Fibroblast of pulmonary artery (primary cell): ENCODE measurements around the gene FBXL16.

Source experiments
- DNase-seq: peaks from one replicate; pipeline ENCODE4 v3.0.0-alpha.2; 2010; ENCODE audit warnings: low read depth
- H3K4me3 ChIP-seq: replicated peaks from 2 replicates; pipeline ENCODE4 v1.5.1; 2011; ENCODE audit warnings: low read depth, mild to moderate bottlenecking, control low read depth, low read length, moderate library complexity
- TF ChIP-seq, protein P1 (sequence below): IDR thresholded peaks from 2 replicates; pipeline ENCODE4 v1.5.1; 2011; ENCODE audit warnings: mild to moderate bottlenecking, control low read depth, low read length, inconsistent platforms; ENCODE audit errors: missing control alignments

FBXL16 gene

GRCh38 chr16:704552-705380 is 835 bp downstream of the FBXL16 start:
- H3K4me3 ChIP-seq: no peak overlapping the region
- DNase-seq: no peak

DNA sequence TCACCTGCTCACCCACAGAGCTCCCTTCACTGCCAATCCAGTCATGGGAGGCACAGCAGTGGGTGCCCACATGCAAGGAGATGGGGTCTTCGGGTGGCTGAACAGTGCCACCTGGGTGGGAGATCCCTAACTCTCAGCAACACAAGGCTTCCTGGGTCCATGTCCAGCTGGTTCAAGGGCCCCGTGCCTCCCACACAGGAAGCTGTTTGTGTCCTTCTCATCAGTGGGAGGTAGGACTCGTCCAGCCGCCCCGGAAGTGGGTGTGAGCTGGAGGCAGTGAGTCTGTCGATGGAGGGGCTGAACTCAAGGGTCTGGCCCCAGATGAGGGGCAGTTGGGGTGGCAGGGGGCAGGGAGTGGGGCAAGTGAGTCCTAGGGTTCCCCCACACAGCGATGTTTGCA is 1.6 kb downstream of the FBXL16 start:
- H3K4me3 ChIP-seq: no peak overlapping the region
- no peak for DNase-seq
- TF ChIP-seq, protein P1, sequence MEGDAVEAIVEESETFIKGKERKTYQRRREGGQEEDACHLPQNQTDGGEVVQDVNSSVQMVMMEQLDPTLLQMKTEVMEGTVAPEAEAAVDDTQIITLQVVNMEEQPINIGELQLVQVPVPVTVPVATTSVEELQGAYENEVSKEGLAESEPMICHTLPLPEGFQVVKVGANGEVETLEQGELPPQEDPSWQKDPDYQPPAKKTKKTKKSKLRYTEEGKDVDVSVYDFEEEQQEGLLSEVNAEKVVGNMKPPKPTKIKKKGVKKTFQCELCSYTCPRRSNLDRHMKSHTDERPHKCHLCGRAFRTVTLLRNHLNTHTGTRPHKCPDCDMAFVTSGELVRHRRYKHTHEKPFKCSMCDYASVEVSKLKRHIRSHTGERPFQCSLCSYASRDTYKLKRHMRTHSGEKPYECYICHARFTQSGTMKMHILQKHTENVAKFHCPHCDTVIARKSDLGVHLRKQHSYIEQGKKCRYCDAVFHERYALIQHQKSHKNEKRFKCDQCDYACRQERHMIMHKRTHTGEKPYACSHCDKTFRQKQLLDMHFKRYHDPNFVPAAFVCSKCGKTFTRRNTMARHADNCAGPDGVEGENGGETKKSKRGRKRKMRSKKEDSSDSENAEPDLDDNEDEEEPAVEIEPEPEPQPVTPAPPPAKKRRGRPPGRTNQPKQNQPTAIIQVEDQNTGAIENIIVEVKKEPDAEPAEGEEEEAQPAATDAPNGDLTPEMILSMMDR: no peak

More at GRCh38 chr16:704552-705380, 835 bp downstream of the FBXL16 start:
- TF ChIP-seq, protein P1: no peak

DNA sequence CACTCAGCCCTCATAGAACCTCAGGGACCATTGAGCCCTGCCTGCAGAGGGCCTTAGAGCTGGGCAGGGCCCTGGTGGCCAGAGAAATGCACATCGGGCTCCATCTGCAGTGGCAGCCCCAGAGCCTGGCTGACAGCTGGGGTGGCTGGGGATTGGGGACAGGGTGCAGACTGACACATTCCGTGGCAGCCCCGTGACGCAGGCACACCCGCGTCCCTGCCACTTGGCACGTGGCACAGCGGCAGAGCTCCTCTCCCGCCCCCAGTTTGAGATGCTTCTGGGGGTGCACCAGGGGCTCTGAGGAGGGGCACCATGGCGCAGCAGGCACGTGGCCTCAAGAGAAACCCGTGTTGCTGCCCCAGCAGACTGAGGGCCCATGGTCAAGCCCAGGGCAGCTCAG is 2.2 kb downstream of the FBXL16 start:
- no peak for DNase-seq
- TF ChIP-seq, protein P1: no peak

DNA sequence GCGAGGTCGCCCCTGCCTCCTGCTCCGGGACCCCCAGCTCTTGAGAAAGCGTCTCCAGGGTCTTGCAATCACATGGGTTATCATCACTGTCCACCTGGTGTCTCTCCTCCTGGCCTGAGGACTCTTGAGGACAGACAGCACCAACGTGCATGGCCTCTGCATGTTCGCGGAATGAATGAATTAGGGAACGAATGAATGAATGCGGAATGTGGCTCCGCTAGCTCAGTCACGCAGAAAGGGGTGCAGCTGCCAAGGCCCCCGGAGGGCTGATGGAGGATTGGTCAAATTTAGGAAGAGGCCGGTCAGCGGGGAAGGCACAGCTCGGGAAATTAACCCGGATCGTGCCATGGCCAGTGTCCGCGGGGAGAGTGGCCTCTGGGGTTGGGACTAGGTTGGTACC is 3.3 kb downstream of the FBXL16 start:
- TF ChIP-seq, protein P1: no peak
- DNase-seq: no peak
- H3K4me3 ChIP-seq: no peak overlapping the region

More for the DNA sequence above, 2.2 kb downstream of the FBXL16 start:
- H3K4me3 ChIP-seq: no peak overlapping the region

DNA sequence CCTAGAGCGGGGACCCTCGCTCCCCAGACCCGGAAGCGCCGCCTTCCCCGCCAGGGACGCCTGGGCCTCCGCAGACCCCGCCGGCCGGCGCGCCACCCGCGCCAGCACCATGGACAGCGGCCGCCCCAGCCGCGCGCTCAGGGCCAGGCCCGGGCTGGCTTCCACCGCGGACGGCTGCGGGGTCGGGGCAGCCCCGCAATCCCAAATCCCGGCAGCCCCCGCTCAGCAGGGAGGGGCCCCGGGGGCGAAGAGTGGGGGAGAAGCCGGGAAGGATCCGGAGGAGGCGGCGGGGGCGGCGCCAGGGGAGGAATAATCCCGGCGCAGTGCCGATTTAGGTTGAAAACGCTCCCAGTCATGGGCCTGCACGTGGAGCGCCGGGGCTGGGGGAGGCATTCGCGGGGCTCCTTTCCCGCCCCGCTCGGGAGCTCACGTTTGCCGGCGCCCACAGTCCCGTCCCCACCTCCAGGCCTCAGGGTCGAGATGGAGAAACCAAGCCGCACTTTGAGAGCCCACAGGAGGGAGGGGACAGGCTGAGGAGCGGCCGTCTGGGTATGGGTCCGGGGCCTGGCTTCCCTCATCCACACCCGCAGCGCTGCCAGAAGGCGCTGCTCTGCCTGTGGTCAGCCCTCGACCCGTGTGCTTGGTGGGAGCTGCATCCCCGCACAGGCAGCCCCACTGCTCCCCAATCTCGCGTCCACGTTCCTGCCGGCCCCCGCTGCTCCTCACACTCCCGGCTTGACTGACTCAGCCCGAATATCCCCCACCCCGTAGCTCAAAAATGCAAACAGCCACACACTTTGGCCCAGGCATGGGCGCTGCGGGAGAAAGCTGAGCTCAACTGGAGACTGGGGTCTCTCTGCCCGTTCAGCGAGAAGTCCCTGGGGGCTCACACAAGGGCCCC is 4.7 kb downstream of the FBXL16 start:
- DNase-seq: no peak
- no peak overlapping the region for H3K4me3 ChIP-seq
- TF ChIP-seq, protein P1: no peak

DNA sequence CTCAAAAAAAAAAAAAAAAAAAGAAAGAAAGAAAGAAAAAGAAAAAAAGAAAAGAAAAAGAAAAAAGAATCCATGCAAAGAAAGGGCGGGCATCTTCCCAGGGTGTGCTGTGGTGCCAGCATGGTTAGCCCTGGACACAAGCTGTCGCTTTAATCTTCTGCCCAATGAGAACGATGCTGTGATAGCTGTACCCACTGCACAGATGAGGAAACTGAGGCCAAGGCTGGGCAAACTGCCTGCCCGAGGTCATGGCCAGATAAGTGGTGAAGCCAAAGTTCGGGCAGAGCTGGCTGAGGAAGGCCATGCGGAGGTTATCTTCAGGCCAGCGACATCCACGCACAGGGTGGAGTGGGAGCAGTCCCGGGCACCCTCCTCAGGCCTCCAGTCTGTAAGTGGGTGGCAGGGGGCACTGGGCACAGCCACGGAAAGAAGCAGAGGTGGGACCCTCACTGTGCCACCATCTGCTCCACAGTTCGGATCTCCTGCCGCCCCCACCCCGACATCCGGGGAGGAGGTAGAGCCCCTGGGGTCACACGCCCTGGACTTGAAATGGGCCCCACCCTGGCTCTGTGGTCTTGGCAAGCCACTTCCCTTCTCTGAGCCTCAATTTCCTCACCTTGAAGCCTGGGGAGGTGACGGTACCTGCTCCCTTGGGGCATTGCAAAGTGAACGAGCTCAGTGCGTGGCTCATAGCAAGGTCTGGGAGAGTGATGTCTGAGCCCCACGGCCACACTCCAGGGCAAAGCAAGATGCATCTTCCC is 6.5 kb downstream of the FBXL16 start:
- no peak for DNase-seq
- H3K4me3 ChIP-seq: no peak overlapping the region
- TF ChIP-seq, protein P1: no peak
